ENCODE measurements around the gene STXBP4.

STXBP4 gene

GRCh38 chr17:54971901-54972300 lies 3.3 kb downstream of the STXBP4 start:
- no peaks in the 10 kb centered on the region for H3F3A ChIP-seq (ENCODE audit: insufficient read depth, low read length)
- no peak overlapping the region for H3K4me3 ChIP-seq (ENCODE audit: low read depth, low read length, poor library complexity, severe bottlenecking)
- H4K20me1 ChIP-seq (ENCODE audit: insufficient read depth, low read length) = no peaks in the 10 kb centered on the region
- peaks cover 19% of the 10 kb centered on the region for H3K79me2 ChIP-seq (ENCODE audit: insufficient read depth, low read length)
- H3K9me3 ChIP-seq (ENCODE audit: low read length) = no peaks in the 10 kb centered on the region
- H3K4me1 ChIP-seq (ENCODE audit: insufficient read depth, low read length, severe bottlenecking) = peaks cover 27% of the 10 kb centered on the region
- H3K9ac ChIP-seq (ENCODE audit: low read length) = no peak overlapping the region
- no peak overlapping the region for H3K4me2 ChIP-seq (ENCODE audit: low read length)
- H2AFZ ChIP-seq (ENCODE audit: low read length) = no peak overlapping the region
- TF ChIP-seq EZH2 (IDR thresholded peaks at IDR 0.05; ENCODE audit: borderline replicate concordance, low read length) = no peak
- TF ChIP-seq CTCF (IDR thresholded peaks at IDR 0.05; ENCODE audit: low read length) = no peak
- H3K27me3 ChIP-seq (ENCODE audit: insufficient read depth, low read length) = no peaks in the 10 kb centered on the region
- H3K27ac ChIP-seq (ENCODE audit: low read depth, low read length, poor library complexity, severe bottlenecking) = no peak overlapping the region
- H3K9me2 ChIP-seq (ENCODE audit: low read depth, low read length) = no peaks in the 10 kb centered on the region
- no peaks in the 10 kb centered on the region for H3K36me3 ChIP-seq (ENCODE audit: insufficient read depth, low read length)

- Histone ChIP-seq H3K79me2 (ENCODE audit: insufficient read depth, low read length) (peaks cover 14% of the 10 kb centered on the region), H3K36me3 (ENCODE audit: insufficient read depth, low read length) (no peaks in the 10 kb centered on the region), H4K20me1 (ENCODE audit: insufficient read depth, low read length) (no peaks in the 10 kb centered on the region), H3K4me2 (ENCODE audit: low read length) (no peak overlapping the region), H2AFZ (ENCODE audit: low read length) (no peak overlapping the region), H3K9me2 (ENCODE audit: low read depth, low read length) (no peaks in the 10 kb centered on the region), H3K9me3 (ENCODE audit: low read length) (no peaks in the 10 kb centered on the region), H3K9ac (ENCODE audit: low read length) (no peak overlapping the region), H3K27ac (ENCODE audit: low read depth, low read length, poor library complexity, severe bottlenecking) (no peak overlapping the region), H3K4me1 (ENCODE audit: insufficient read depth, low read length, severe bottlenecking) (peaks cover 23% of the 10 kb centered on the region), H3K27me3 (ENCODE audit: insufficient read depth, low read length) (no peaks in the 10 kb centered on the region), H3F3A (ENCODE audit: insufficient read depth, low read length) (no peaks in the 10 kb centered on the region), H3K4me3 (ENCODE audit: low read depth, low read length, poor library complexity, severe bottlenecking) (no peak overlapping the region)
- TF ChIP-seq EZH2 (IDR thresholded peaks at IDR 0.05; ENCODE audit: borderline replicate concordance, low read length) (no peak), CTCF (IDR thresholded peaks at IDR 0.05; ENCODE audit: low read length) (no peak)
These were observed 4.0 kb downstream of the STXBP4 start for GRCh38 chr17:54972406-54973138.

GRCh38 chr17:54974759-54975158 lies 6.2 kb downstream of the STXBP4 start:
- peaks cover 16% of the 10 kb centered on the region for H3K4me1 ChIP-seq (ENCODE audit: insufficient read depth, low read length, severe bottlenecking)
- no peak overlapping the region for H2AFZ ChIP-seq (ENCODE audit: low read length)
- no peak overlapping the region for H3K4me3 ChIP-seq (ENCODE audit: low read depth, low read length, poor library complexity, severe bottlenecking)
- H4K20me1 ChIP-seq (ENCODE audit: insufficient read depth, low read length) = no peaks in the 10 kb centered on the region
- H3K4me2 ChIP-seq (ENCODE audit: low read length) = no peak overlapping the region
- H3K36me3 ChIP-seq (ENCODE audit: insufficient read depth, low read length) = no peaks in the 10 kb centered on the region
- no peaks in the 10 kb centered on the region for H3F3A ChIP-seq (ENCODE audit: insufficient read depth, low read length)
- H3K27ac ChIP-seq (ENCODE audit: low read depth, low read length, poor library complexity, severe bottlenecking) = no peak overlapping the region
- no peaks in the 10 kb centered on the region for H3K9me2 ChIP-seq (ENCODE audit: low read depth, low read length)
- TF ChIP-seq CTCF (IDR thresholded peaks at IDR 0.05; ENCODE audit: low read length) (no peak), EZH2 (IDR thresholded peaks at IDR 0.05; ENCODE audit: borderline replicate concordance, low read length) (no peak)
- no peak overlapping the region for H3K9ac ChIP-seq (ENCODE audit: low read length)
- peaks cover 3% of the 10 kb centered on the region; the same call in 1 of the 2 replicates for H3K79me2 ChIP-seq (ENCODE audit: insufficient read depth, low read length)
- 0 out of 2 replicates have a peak, but pooled peaks cover 7% of the 10 kb centered on the region for H3K9me3 ChIP-seq (ENCODE audit: low read length)
- H3K27me3 ChIP-seq (ENCODE audit: insufficient read depth, low read length) = no peaks in the 10 kb centered on the region

All from OCI-LY1 (cell line).